ENCODE data around the gene POMZP3.
A peak's percentile ranks its signal among the peaks of the same experiment; 100 is the strongest.
"Not testable (repeated sequence)": the region's sequence is repeated elsewhere in the genome, so short reads cannot be mapped to it uniquely, and the experiment has no call there.

The POMZP3 gene

GRCh38 chr7:76626989-76627642, at the start of gene POMZP3:
Gene POMZP3, minus strand, starts transcription at chr7:76627279. Its CDS starts 1,215 bp downstream, at chr7:76626064.
- DNase-seq (ENCODE audit: low read depth) = peak; percentile 16
- H3K4me3 ChIP-seq (ENCODE audit: low read depth, low read length) = peak within 1 kb of the TSS; percentile 62

GRCh38 chr7:76675783-76676182, 48.7 kb upstream of the POMZP3 start:
- H3K4me3 ChIP-seq (ENCODE audit: low read depth, low read length) = not testable (repeated sequence)

GRCh38 chr7:76673346-76673745, 46.3 kb upstream of the POMZP3 start:
- DNase-seq (ENCODE audit: low read depth); H3K4me3 ChIP-seq (ENCODE audit: low read depth, low read length): not testable (repeated sequence)

More at GRCh38 chr7:76675783-76676182, 48.7 kb upstream of the POMZP3 start:
- DNase-seq (ENCODE audit: low read depth) = not testable (repeated sequence)

- not testable (repeated sequence) for H3K4me3 ChIP-seq (ENCODE audit: low read depth, low read length); DNase-seq (ENCODE audit: low read depth)
These were observed 32.1 kb upstream of the POMZP3 start for GRCh38 chr7:76659212-76659611.

GRCh38 chr7:76656425-76656824, 29.3 kb upstream of the POMZP3 start:
- not testable (repeated sequence) for H3K4me3 ChIP-seq (ENCODE audit: low read depth, low read length); DNase-seq (ENCODE audit: low read depth)

GRCh38 chr7:76642620-76643019, 15.5 kb upstream of the POMZP3 start:
- DNase-seq (ENCODE audit: low read depth); H3K4me3 ChIP-seq (ENCODE audit: low read depth, low read length): not testable (repeated sequence)

GRCh38 chr7:76637061-76637691, 10.1 kb upstream of the POMZP3 start:
- TF ChIP-seq CTCF (conservative IDR thresholded peaks at IDR 0.05; ENCODE audit: low read depth, low read length) = peak; percentile 37
- not testable (repeated sequence) for DNase-seq (ENCODE audit: low read depth); H3K4me3 ChIP-seq (ENCODE audit: low read depth, low read length)

- DNase-seq (ENCODE audit: low read depth) = peak; percentile 7
- H3K4me3 ChIP-seq (ENCODE audit: low read depth, low read length) = peak overlapping the region; percentile 59
These were observed 498 bp downstream of the POMZP3 start for GRCh38 chr7:76626581-76626980.

GRCh38 chr7:76619439-76620190, 7.5 kb downstream of the POMZP3 start:
- not testable (repeated sequence) for H3K4me3 ChIP-seq (ENCODE audit: low read depth, low read length); DNase-seq (ENCODE audit: low read depth)

- peak; percentile 80 for DNase-seq (ENCODE audit: low read depth)
- H3K4me3 ChIP-seq (ENCODE audit: low read depth, low read length) = not testable (repeated sequence)
- TF ChIP-seq CTCF (conservative IDR thresholded peaks at IDR 0.05; ENCODE audit: low read depth, low read length) = peak; percentile 58
These were observed 13.3 kb downstream of the POMZP3 start for GRCh38 chr7:76613783-76614182.

- DNase-seq (ENCODE audit: low read depth); H3K4me3 ChIP-seq (ENCODE audit: low read depth, low read length): not testable (repeated sequence)
These were observed 14.8 kb downstream of the POMZP3 start for GRCh38 chr7:76612232-76612631.

- not testable (repeated sequence) for DNase-seq (ENCODE audit: low read depth); H3K4me3 ChIP-seq (ENCODE audit: low read depth, low read length)
These were observed 17.2 kb downstream of the POMZP3 start for GRCh38 chr7:76609864-76610263.

- H3K4me3 ChIP-seq (ENCODE audit: low read depth, low read length); DNase-seq (ENCODE audit: low read depth): not testable (repeated sequence)
These were observed 18.6 kb downstream of the POMZP3 start for GRCh38 chr7:76608469-76608868.

- peak; percentile 93 for DNase-seq (ENCODE audit: low read depth)
- not testable (repeated sequence) for H3K4me3 ChIP-seq (ENCODE audit: low read depth, low read length)
These were observed 21.1 kb downstream of the POMZP3 start for GRCh38 chr7:76606027-76606426.

- not testable (repeated sequence) for DNase-seq (ENCODE audit: low read depth); H3K4me3 ChIP-seq (ENCODE audit: low read depth, low read length)
These were observed 26.4 kb downstream of the POMZP3 start for GRCh38 chr7:76600650-76601049.

- not testable (repeated sequence) for DNase-seq (ENCODE audit: low read depth); H3K4me3 ChIP-seq (ENCODE audit: low read depth, low read length)
These were observed 27.0 kb downstream of the POMZP3 start for GRCh38 chr7:76600116-76600482.
